ENCODE results near the gene ALK.

Gene ALK

DNA sequence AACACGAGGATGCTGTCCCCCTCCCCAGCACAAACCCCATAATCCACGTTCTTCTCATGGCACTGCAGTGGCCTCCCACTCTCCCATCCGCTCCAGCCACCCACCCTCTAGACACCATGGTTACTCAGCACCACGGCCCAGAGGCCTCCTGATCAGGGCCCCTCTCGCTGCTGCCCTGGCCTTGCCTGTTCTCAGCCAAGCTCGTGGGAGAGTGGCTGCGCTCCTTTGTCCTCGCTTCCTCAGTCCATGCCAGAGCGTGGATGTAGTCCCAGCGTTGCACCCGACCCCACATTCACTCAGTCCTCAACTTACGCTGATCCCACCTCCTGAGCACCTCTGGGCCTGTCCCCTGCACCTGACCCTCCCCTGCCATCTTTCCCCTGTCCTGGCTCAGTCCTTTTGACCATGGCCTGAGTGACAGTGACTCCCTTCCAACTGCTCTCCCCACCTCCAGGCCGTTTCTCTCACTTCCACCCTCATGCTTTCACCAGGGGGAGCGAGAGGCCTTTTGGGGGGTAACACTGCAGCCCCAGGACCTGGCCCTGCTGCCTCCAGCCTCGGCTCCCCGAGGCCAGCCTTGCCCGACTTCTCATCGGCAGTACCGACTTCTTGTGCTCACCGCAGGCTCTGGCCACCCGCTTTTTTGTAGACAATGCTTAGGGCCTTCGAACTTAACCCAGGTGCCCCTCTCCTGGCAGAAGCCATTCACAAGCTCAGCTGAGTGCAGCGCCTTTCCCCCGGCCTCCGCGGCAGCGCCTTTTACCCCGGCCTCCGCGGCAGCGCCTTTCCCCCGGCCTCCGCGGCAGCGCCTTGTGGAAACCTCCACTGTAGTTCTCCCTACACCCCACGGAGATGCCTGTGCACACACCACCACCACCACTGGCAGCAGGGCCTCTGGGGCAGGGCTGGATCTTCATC, 674.7 kb downstream of the ALK start:
- TF ChIP-seq GATA2 (IDR thresholded peaks at IDR 0.05; ENCODE audit: low read depth, low read length) = no peak
- TF ChIP-seq GATA3 (IDR thresholded peaks at IDR 0.05; ENCODE audit: low read depth, low read length) = no peak

DNA sequence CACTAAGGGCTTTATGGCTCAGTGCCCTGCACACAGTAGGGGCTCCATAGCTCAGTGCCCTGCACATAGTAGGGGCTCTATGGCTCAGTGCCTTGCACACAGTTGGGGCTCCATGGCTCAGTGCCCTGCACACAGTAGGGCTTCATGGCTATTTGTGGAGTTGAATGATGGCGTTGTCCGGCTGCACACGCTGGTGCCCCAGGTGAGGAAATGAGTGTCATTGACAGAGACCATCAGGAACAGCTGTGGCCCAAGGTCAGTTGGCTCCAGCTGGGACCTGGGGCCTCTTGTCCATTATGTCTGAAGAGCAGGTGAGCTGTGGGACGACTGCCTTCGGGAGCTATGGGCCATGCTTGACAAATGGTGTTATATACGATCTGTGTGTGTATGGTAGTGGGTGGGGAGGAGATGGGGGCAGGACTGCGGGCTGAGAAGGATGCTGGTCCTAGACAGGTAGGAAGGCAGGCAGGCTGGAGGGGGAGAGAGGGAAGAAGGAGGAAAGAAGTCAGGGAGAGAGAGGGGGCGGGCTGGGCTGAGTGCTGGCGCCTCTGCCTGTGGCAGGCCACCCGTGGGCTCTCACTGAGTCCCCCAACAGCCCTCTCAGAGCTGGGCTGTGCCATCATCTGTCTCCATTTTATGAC, 675.5 kb downstream of the ALK start:
- TF ChIP-seq GATA2 (IDR thresholded peaks at IDR 0.05; ENCODE audit: low read depth, low read length) (no peak), GATA3 (IDR thresholded peaks at IDR 0.05; ENCODE audit: low read depth, low read length) (no peak)

DNA sequence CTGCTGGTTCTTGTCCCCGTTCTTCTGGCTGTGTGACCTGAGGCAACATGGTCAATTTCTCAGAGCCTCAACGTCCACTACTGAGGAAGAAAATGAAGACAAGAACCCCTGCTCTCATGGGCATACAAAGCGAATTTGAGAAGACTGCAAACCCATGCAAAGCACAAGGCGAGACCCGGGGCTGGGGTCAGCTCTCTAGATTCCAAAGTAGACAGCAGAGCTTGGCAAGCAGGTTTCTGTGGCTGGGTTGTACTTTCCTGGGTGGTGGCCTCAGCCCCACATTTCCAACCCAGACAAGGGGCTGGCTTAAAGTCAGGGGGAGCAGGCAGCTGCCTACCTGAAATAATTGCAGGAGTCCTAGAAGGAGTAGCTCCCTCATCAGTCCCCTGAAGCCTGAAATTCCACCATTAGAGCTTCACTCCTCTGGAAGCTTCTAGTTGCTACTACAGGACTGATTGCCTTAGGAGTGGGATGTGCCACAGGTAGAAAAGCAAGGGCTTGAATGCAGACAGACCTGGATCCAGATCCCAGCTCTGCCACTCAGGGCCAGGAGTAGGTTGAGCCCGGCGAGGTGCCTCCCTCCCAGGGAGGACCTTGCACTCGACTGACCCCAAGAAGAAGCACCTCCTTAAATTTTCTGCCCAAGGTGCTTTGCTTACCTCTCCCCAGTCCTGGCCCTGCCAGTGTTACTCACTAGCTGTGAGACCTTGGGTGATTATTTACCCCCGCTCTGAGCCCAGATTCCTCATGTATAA, 678.6 kb downstream of the ALK start:
- TF ChIP-seq GATA3 (IDR thresholded peaks at IDR 0.05; ENCODE audit: low read depth, low read length) (no peak), GATA2 (IDR thresholded peaks at IDR 0.05; ENCODE audit: low read depth, low read length) (no peak)

DNA sequence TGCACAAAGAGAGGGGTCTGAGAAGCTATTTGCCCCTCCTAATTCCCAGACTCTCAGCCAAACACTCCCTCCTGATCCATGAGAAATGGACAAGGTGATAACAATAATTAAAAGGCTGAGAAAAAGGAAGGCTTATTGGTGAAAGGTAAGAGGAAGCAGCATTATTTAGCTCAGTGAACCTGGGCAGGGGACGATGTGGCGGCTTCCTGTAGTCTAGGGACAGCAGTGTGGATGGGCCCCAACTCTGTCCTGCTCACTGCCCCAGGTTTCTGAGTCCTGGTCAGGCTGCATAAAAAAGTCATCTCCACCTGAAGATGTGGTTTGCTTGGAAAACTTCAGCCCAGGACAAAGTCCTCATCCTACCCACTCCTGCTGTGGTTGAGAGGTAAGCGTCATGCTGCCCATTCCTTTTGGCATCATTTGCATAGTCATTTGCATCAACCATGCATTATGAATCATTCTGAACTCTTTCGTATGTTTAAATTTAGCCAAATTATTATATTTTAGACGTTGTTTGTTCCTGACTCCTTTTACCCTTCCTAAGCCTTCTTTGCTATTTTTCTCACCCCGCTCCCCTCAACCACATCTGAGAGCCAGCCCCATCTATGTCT, 679.3 kb downstream of the ALK start:
- no peak for TF ChIP-seq GATA3 (IDR thresholded peaks at IDR 0.05; ENCODE audit: low read depth, low read length)
- no peak for TF ChIP-seq GATA2 (IDR thresholded peaks at IDR 0.05; ENCODE audit: low read depth, low read length)

DNA sequence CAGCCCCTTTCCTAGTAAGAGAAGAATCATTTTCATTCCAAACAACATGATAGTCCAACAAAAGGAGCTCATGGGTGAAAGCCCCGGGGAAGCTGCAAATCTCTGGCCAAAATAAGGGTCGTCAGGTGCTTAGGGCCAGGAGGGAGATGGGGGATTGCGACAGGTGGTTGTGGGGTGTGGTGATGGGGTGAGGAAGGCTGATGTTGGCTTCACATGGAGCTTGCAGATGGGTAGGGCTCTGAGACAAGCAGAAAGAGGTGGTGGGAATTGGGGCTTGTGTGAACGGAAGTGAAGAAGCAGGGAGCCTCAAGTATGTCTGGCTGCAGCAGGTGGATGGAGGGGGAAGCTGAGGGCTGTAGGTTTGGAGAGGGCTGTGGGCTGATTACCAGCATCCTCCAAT, 680.0 kb downstream of the ALK start:
- no peak for TF ChIP-seq GATA2 (IDR thresholded peaks at IDR 0.05; ENCODE audit: low read depth, low read length)
- no peak for TF ChIP-seq GATA3 (IDR thresholded peaks at IDR 0.05; ENCODE audit: low read depth, low read length)

DNA sequence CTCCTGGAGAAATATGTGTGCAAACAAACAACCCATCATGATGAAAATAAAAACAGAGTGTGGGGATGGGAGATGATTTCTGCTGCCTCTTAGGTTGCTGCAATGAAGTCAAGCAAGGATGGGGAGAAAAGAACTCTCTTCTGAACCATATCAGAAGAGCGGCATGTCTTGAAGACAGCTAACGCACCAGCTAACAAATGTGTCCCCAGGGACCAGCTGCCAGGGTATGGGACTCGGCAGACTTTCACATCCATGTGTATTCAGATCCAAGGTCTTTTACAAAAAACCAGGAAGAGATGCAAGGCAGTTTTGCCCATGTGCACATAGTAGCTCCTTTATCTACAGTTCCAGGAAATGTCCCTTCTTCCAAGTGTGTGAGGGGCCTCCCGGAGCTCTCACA, 680.8 kb downstream of the ALK start:
- TF ChIP-seq GATA3 (IDR thresholded peaks at IDR 0.05; ENCODE audit: low read depth, low read length) (no peak), GATA2 (IDR thresholded peaks at IDR 0.05; ENCODE audit: low read depth, low read length) (no peak)

DNA sequence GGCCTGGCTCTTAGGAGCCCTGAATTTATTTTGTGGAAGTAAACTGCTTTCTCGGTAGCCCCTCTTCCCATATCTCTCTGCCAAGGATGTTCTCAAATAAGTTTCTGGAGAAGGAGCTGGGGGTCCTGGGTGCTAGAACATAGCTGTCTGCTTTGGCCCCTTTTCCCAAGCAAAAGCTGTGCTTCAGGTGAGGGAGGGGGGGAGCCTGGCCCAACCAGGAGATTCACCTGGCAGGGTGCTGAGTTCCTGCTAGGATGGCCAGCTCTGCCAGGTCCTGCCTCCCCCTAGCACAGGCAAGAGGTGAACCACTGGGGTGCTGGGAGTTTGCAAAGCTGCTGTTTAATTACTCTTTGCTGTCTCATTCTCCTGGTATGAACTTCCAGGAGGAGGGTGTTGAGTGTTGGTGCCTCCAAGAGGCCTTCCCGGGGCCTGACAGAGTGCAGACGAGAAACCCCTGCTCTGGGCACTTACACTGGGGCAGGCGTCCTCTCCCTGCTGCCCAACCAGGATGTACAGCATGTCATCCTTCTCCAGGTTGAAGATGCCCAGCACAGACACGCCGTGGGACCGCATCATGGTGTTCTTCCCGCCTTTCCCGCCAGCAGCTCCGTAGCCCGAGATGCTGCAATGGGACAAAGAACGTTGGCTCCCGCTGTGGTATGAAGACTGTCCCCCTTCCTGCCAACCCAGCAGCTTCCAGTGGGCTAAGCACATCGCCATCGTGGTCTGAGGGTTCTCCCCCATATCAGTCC, 682.0 kb downstream of the ALK start:
- TF ChIP-seq GATA2 (IDR thresholded peaks at IDR 0.05; ENCODE audit: low read depth, low read length) (no peak), GATA3 (IDR thresholded peaks at IDR 0.05; ENCODE audit: low read depth, low read length) (no peak)

DNA sequence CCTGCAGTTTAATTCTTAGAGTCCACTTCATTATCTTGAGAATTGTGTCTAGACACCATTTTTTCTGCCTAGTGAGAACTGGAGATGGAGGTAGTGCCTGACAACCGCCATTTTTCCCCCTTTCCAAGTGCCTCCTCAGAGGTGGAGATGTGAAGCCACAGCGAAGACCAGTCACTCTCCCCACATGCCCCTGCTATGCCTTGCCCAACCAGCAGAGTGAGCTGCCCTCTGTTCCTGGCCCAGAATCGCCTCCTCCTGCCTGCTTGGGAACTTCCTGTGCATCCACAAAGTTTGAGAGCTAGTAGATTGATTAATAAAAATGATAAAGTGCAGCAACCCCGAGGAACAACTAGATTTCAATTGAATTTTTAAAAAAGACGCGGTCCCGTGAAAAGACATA, 682.9 kb downstream of the ALK start:
- TF ChIP-seq GATA3 (IDR thresholded peaks at IDR 0.05; ENCODE audit: low read depth, low read length) (no peak), GATA2 (IDR thresholded peaks at IDR 0.05; ENCODE audit: low read depth, low read length) (no peak)

DNA sequence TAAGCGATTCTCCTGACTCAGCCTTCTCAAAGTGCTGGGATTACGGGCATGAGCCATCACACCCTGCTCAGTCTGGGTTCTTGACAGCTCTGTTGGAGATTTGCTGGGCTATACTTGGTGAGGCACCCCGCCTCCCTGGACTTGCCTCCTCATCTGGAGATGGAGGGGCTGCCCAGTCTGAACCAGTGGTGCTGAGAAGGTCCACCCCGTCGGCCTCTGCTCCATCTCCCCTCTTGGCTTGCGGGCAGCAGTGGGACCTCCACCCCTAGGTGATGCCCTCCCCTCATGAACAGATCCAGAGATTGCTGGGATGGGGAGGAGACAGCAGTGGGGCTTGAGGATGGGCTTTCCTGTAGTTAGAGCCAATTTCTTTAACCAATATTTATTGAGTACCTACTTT, 685.3 kb downstream of the ALK start:
- no peak for TF ChIP-seq GATA3 (IDR thresholded peaks at IDR 0.05; ENCODE audit: low read depth, low read length)
- no peak for TF ChIP-seq GATA2 (IDR thresholded peaks at IDR 0.05; ENCODE audit: low read depth, low read length)

DNA sequence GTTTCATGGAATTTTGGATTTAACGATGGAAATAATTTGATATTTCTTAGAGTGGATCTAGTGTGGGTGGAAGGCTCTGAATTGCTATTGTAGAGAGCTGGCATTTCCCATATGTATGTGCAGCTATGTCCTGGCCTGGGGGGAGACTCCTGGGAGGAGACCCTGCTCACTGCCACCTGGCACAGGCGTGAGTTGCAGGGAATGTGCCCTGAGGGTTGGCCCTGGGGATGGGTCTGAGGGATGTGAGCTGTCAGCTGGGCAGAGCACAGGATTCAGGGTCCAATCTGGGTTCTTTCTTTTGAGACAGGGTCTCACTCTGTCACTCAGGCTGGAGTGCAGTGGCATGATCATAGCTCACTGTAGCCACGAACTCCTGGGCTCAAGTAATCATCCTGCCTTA, 686.0 kb downstream of the ALK start:
- TF ChIP-seq GATA3 (IDR thresholded peaks at IDR 0.05; ENCODE audit: low read depth, low read length) (no peak), GATA2 (IDR thresholded peaks at IDR 0.05; ENCODE audit: low read depth, low read length) (no peak)

DNA sequence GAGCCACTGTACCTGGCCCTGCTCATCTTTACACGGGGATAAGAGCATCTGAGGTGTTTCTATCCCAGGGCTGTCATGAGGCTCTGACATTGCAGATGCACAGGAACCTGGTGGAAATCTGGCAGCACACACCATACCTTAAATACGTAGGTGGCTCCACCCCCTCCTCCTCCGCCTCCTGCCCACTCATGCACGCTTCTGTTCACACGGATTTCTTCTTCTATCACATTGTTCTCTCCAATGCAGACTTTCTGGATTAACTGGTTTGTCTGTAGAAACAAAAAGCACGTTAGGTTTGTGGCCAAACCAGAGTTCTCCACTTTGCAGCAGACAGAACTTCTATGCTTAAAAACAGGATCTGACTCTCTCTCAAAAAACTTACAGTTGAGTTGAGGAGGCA, 688.0 kb downstream of the ALK start:
- TF ChIP-seq GATA2 (IDR thresholded peaks at IDR 0.05; ENCODE audit: low read depth, low read length) = no peak
- TF ChIP-seq GATA3 (IDR thresholded peaks at IDR 0.05; ENCODE audit: low read depth, low read length) = no peak

DNA sequence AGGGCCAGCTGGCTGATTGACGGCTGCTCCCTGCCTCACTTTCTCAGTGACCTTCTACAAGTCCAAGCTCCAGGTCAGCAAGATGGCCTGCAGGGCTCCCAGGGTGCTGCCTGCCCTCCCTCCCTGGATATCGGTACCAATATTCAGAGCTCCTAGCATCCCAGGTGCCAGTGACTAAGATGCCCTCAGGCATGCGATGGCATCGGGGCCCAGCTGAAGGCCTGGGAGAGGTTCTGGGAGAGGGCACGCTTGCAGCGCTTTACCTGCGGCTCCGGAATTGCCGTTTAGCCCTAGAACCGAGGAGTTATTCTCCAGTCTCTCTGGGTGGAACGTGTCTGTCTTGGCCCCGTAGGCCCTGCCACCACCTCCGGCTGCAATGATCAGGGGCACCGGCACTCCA, 689.3 kb downstream of the ALK start:
- no peak for TF ChIP-seq GATA3 (IDR thresholded peaks at IDR 0.05; ENCODE audit: low read depth, low read length)

DNA sequence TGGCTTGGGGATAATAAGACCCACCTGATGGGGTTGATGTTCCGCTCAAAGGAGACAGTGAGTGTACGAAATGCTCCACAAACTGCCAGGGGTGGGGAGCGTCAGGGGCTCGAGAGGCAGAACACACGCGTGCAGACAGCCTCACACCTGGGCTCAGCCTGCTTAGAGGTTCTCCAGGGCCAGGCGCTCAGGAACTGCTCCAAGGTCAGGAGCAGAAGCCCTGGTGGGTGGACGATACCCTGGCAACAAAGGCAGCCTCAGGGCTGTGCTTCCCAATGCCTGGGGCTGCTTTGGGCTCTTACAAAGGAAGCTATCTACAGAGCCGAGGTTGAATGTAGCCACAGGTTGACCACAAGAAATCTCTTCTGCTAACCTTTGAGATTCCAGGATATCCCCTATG, 691.7 kb downstream of the ALK start:
- TF ChIP-seq GATA2 (IDR thresholded peaks at IDR 0.05; ENCODE audit: low read depth, low read length) (no peak), GATA3 (IDR thresholded peaks at IDR 0.05; ENCODE audit: low read depth, low read length) (no peak)
